Effector memory CD4-positive, alpha-beta T cell (primary cell): ENCODE measurements around the gene CHD9.

ENCODE experiments used
- DNase-seq, 3 donors: peaks; one replicate each; pipeline ENCODE4 v3.0.0-alpha.2; 2020
- H3K27ac ChIP-seq: 2 replicates; pipeline ENCODE4 v1.7.0; 2013; ENCODE audit warnings: mild to moderate bottlenecking, low read length, moderate library complexity; ENCODE audit not compliant: insufficient read depth, poor library complexity, severe bottlenecking
- H3K27me3 ChIP-seq: replicated peaks from 2 replicates; pipeline ENCODE4 v1.7.0; 2013; ENCODE audit warnings: mild to moderate bottlenecking, low read length; ENCODE audit not compliant: insufficient read depth, control insufficient read depth, poor library complexity, severe bottlenecking
- H3K36me3 ChIP-seq: 2 replicates; pipeline ENCODE4 v1.7.0; 2013; ENCODE audit warnings: mild to moderate bottlenecking, low read length, moderate library complexity; ENCODE audit not compliant: control insufficient read depth, insufficient read depth
- H3K4me1 ChIP-seq: 2 replicates; pipeline ENCODE4 v1.7.0; 2013; ENCODE audit warnings: low read length, mild to moderate bottlenecking; ENCODE audit not compliant: control insufficient read depth, insufficient read depth, poor library complexity, severe bottlenecking
- H3K4me3 ChIP-seq: 2 replicates; pipeline ENCODE4 v1.7.0; 2013; ENCODE audit warnings: low read length, low read depth, mild to moderate bottlenecking; ENCODE audit not compliant: insufficient read depth, poor library complexity, severe bottlenecking
- H3K9me3 ChIP-seq: 2 replicates; pipeline ENCODE4 v1.7.0; 2013; ENCODE audit warnings: mild to moderate bottlenecking, low read length, moderate library complexity; ENCODE audit not compliant: control insufficient read depth

The CHD9 gene

DNA sequence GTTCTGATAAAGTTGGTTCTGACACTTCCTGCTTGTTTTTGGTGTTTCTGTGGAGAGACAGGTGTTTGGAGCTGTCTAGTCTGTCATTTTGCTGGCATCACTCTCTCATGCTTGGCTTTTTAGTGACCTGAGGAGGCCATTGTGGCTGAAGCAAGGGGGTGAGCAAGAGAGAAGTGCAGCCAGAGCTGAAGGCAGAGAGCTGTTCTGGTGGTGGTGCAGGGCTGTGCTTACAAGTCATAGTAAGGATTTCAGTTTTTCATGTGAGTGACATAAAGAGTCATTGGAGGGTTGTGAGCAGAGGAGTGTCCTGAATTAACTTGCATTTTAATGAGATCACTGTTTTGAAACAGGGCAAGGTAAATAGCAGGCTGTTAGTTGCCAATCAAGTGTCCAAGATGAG lies 97.5 kb downstream of the CHD9 start:
- Histone ChIP-seq H3K9me3 (no peaks in the 10 kb centered on the region), H3K27me3 (no peaks in the 10 kb centered on the region), H3K36me3 (peaks cover 6% of the 10 kb centered on the region), H3K4me1 (no peaks in the 10 kb centered on the region), H3K4me3 (no peak overlapping the region), H3K27ac (no peak overlapping the region)
- no peak for DNase-seq

DNA sequence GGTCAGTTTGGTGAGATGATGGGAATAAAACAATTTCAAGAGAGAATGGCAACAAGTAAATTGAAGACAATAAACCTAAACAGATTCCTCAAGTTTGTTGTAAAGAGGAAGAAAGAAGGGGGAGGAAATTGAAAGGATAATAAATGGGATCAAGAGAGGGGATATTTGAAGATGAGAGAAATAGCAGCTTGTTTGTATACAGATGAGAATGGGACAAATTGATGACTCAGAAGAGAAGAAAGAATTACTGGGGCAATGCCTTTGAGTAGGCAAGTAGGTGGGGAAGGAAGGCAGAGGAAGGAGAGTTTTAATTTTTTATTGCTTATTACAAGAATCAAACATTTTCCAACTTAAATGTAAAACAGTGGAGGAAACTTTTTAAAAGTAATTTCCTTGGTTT lies 98.3 kb downstream of the CHD9 start:
- Histone ChIP-seq H3K36me3 (peaks cover 6% of the 10 kb centered on the region), H3K27ac (no peak overlapping the region), H3K9me3 (no peaks in the 10 kb centered on the region), H3K27me3 (no peaks in the 10 kb centered on the region), H3K4me1 (no peaks in the 10 kb centered on the region), H3K4me3 (no peak overlapping the region)
- no peak for DNase-seq

DNA sequence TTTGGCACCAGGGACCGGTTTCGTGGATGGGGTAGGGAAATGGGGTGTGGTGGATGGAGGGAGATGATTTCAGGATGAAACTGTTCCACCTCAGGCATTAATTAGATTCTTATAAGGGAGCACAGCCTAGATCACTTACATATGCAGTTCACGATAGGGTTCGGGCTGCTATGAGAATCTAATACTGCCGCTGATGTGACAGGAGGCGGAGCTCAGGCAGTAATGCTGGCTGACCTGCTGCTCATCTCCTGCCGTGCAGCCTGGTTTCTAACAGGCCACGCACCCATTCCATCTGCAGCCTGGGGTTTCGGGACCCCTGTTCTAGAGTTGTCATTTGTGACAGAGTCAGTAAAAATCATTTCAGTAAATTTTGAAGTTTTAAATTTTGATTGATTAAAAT lies 99.7 kb downstream of the CHD9 start:
- Histone ChIP-seq H3K36me3 (peaks cover 6% of the 10 kb centered on the region), H3K9me3 (no peaks in the 10 kb centered on the region), H3K4me3 (no peak overlapping the region), H3K4me1 (no peaks in the 10 kb centered on the region), H3K27me3 (no peaks in the 10 kb centered on the region), H3K27ac (no peak overlapping the region)
- no peak for DNase-seq

DNA sequence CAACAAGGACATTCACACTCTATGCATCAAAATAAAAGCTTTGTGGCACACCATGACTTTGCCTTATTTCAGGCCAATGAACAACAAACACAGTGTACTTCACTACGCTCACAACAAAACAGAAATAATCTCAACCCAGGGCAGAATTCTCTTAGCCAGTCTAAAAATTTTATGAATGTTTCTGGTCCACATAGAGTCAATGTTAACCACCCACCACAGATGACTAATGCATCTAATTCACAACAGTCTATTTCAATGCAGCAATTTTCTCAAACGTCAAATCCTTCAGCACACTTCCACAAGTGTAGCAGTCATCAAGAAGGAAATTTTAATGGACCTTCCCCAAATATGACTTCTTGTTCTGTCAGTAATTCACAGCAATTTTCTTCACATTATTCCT lies 101.7 kb downstream of the CHD9 start:
- no peak for DNase-seq
- Histone ChIP-seq H3K4me1 (no peaks in the 10 kb centered on the region), H3K9me3 (no peaks in the 10 kb centered on the region), H3K4me3 (no peak overlapping the region), H3K36me3 (peaks cover 6% of the 10 kb centered on the region), H3K27ac (no peak overlapping the region), H3K27me3 (no peaks in the 10 kb centered on the region)

DNA sequence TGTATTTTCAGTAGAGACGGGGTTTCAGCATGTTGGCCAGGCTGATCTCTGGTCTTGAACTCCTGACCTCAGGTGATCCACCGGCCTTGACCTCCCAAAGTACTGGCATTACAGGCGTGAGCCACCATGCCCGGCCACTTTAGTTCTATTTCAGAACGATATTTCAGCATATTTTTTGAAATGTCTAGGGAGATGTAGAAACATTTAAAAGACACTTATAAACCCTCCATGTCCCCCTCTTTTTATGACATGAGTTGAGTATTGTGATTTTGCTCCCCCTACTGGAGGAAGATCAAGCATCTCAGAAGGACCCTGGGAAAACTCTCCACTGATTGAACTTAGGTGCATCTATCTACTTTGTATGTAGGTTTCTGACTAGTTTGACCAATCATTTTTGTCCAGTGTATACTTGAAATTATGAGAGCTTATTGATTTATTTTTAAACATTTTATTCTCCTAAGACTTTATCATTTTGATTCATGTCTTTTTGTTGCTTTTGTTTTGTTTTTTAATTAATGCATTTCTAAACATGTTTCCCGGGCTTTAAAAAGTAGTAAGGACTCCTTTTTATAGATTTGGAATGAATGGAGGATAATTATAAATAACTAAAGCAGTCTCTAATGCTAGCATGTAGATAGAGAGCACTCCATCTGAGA lies 105.1 kb downstream of the CHD9 start:
- no peak for DNase-seq
- Histone ChIP-seq H3K4me1 (no peaks in the 10 kb centered on the region), H3K4me3 (no peak overlapping the region), H3K9me3 (no peaks in the 10 kb centered on the region), H3K36me3 (peaks cover 6% of the 10 kb centered on the region), H3K27me3 (no peaks in the 10 kb centered on the region), H3K27ac (no peak overlapping the region)

DNA sequence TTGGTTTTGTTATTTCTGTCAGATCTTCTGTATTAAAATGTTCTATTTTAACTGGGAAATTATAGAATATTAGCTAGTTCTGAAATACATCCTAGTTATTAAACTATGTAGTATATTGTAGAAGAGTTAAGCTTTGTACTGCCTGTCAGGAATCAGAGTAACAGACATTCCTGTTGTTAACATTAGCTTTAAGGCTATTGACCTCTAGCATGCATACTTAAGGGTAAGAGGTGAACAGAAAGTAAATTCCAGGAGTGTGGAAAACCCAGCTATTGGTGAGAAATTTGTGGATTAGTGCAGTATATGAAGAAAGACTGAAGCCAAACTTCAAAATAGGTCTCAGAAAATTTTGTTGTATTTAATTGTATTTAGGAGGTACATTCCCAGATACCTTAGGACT lies 111.3 kb downstream of the CHD9 start:
- DNase-seq: no peak
- no peak overlapping the region for H3K27ac ChIP-seq
- no peaks in the 10 kb centered on the region for H3K9me3 ChIP-seq
- no peaks in the 10 kb centered on the region for H3K27me3 ChIP-seq
- H3K4me1 ChIP-seq: no peaks in the 10 kb centered on the region
- no peak overlapping the region for H3K4me3 ChIP-seq
- no peaks in the 10 kb centered on the region for H3K36me3 ChIP-seq

DNA sequence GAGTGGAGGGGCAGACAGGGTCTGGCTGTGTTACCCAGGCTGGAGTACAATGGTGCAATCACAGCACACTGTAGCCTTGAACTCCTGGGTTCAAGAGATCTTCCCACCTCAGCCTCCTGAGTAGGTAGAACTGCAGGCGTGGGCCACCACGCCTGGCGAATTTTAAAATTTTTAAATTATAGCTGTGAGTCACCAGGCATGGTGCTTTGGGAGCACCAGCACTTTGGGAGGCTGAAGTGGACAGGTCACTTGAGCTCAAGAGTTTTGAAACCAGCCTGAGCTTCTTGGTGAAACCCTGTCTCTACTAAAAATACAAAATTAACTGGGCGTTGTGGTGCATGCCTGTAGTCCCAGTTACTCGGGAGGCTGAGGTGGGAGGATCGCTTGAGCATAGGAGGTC lies 114.0 kb downstream of the CHD9 start:
- Histone ChIP-seq H3K4me3 (no peak overlapping the region), H3K36me3 (no peaks in the 10 kb centered on the region), H3K9me3 (no peaks in the 10 kb centered on the region), H3K27ac (no peak overlapping the region), H3K27me3 (no peaks in the 10 kb centered on the region), H3K4me1 (no peaks in the 10 kb centered on the region)
- no peak for DNase-seq

DNA sequence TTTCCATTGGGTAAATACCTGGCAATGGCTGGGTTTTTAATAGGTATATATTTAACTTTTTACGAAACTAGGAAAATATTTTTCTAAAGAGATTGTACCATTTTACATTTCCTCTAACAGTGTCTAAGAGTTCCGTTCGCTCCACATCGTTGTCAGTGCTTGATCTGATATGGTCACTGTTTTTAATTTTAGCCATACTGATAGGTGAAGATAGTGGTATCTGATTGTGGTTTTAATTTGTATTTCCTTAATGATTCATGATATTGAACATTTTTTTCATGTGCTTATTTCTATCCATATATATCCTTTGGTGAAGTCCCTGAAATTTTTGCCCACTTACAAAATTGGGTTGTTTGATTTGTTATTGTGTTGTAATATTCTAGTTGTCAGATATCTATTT lies 117.7 kb downstream of the CHD9 start:
- no peak for DNase-seq
- Histone ChIP-seq H3K4me3 (no peak overlapping the region), H3K9me3 (no peaks in the 10 kb centered on the region), H3K36me3 (no peaks in the 10 kb centered on the region), H3K4me1 (no peaks in the 10 kb centered on the region), H3K27me3 (no peaks in the 10 kb centered on the region), H3K27ac (no peak overlapping the region)

DNA sequence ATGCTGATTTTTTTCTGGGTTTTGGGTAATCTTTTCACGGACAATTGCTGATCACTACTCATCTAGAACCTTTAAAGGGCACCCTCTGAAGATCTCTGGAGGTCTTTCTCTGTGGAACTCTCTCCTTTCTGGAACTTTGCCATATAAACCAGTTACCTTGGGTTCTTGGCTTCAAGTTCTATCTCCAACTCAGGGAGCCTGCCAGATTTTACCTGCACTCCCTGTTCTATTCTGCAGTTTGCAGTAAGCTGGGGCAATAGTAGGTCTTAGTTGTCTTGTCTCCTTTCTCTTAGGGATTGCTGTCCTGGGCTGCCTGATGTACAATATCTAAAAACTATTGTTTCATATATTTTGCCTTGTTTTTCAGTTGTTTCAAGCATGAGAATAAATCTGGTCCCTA lies 120.3 kb downstream of the CHD9 start:
- Histone ChIP-seq H3K9me3 (no peaks in the 10 kb centered on the region), H3K27ac (no peak overlapping the region)
- no peak for DNase-seq

DNA sequence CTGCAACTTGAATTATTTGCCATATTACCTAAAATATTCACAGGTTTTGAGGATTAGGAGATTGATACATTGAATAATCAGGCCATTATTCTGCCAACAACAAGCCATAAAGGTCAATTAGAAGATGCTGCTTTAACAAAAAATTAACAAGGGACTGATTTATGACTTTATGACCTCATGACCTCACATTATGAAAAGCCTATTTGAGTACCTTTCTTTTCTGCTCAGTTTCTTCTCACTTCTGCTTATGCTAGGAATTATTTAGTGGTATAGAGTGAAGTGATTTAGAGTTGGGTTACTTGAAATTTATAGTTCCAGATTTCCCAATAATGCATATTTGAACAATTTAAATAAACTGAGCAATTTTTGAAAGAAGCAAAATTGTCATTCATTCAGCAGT lies 121.6 kb downstream of the CHD9 start:
- no peaks in the 10 kb centered on the region for H3K36me3 ChIP-seq
- no peak overlapping the region for H3K27ac ChIP-seq
- no peak for DNase-seq
- H3K4me1 ChIP-seq: no peaks in the 10 kb centered on the region
- no peaks in the 10 kb centered on the region for H3K9me3 ChIP-seq
- no peak overlapping the region for H3K4me3 ChIP-seq
- H3K27me3 ChIP-seq: no peaks in the 10 kb centered on the region

More for the DNA sequence above, 120.3 kb downstream of the CHD9 start:
- Histone ChIP-seq H3K4me3 (no peak overlapping the region), H3K36me3 (no peaks in the 10 kb centered on the region), H3K4me1 (no peaks in the 10 kb centered on the region), H3K27me3 (no peaks in the 10 kb centered on the region)
